H1 (cell line): ENCODE results near the gene CCDC183. TPM values are rescaled to one million over a fixed set of nuclear protein-coding genes. Genes with fewer than 3 reads are reported as not detected.

Source experiments
- CTCF ChIA-PET: fragments of 300-600 bp; sonication (Branson Sonifier 250); formaldehyde crosslinking; loops from one replicate; lab custom pipeline; 2021; ENCODE audit not compliant: partially characterized antibody; lab: Charles Lee
- POLR2A ChIA-PET: fragments of 300-600 bp; sonication (Branson Sonifier 250); formaldehyde crosslinking; loops from one replicate; lab custom pipeline; 2021; ENCODE audit warnings: inconsistent platforms; ENCODE audit not compliant: partially characterized antibody; lab: Charles Lee
- DNase-seq, 2 experiments: peaks; one replicate each; pipeline versions ENCODE4 v3.0.0 to v3.0.0-alpha.2; 2010 to 2022; ENCODE audit warnings: low spot score in 2 of 2, low read depth in 1 of 2, mixed read lengths in 1 of 2
- FAIRE-seq: peaks from 2 replicates; lab custom pipeline; 2011; peaks lifted over from hg19 to GRCh38; lab: Jason Lieb, UNC
- H2AFZ ChIP-seq: 2 replicates; pipeline ENCODE4 v1.8.1; 2012; ENCODE audit warnings: low read length, inconsistent platforms
- H2AK5ac ChIP-seq: 2 replicates; pipeline ENCODE4 v1.6.1; 2013; ENCODE audit warnings: low read depth, low read length
- H2BK120ac ChIP-seq: replicated peaks from 2 replicates; pipeline ENCODE3; 2013; ENCODE audit warnings: low read depth, low read length, inconsistent platforms
- H2BK12ac ChIP-seq: 2 replicates; pipeline ENCODE4 v1.6.1; 2013; ENCODE audit warnings: low read depth, low read length
- H2BK15ac ChIP-seq: 2 replicates; pipeline ENCODE4 v1.6.1; 2013; ENCODE audit warnings: low read length
- H2BK20ac ChIP-seq: 2 replicates; pipeline ENCODE4 v1.6.1; 2013; ENCODE audit warnings: low read length
- H2BK5ac ChIP-seq: 2 replicates; pipeline ENCODE4 v1.6.1; 2013; ENCODE audit warnings: low read depth, low read length
- H3K14ac ChIP-seq: 2 replicates; pipeline ENCODE4 v1.6.1; 2013; ENCODE audit warnings: inconsistent platforms; ENCODE audit not compliant: insufficient read length
- H3K18ac ChIP-seq: 2 replicates; pipeline ENCODE4 v1.6.1; 2013; ENCODE audit warnings: low read length; ENCODE audit errors: extremely low read depth
- H3K23ac ChIP-seq: 2 replicates; pipeline ENCODE4 v1.6.1; 2013; ENCODE audit warnings: inconsistent platforms; ENCODE audit not compliant: insufficient read length
- H3K23me2 ChIP-seq: 2 replicates; pipeline ENCODE4 v1.6.1; 2013; ENCODE audit warnings: low read depth, low read length
- H3K27ac ChIP-seq: 2 replicates; pipeline ENCODE4 v1.6.1; 2011; ENCODE audit warnings: low read depth, low read length, inconsistent platforms
- H3K27me3 ChIP-seq, 4 experiments: replicated peaks in 1 of 4; 1 replicate in 1 of 4; 2 replicates in 3 of 4; pipeline versions ENCODE4 v1.6.1 to v1.8.1; 2011 to 2013; ENCODE audit warnings: low read length in 3 of 4, mild to moderate bottlenecking in 3 of 4, inconsistent platforms in 2 of 4, mixed read lengths in 2 of 4, moderate library complexity in 1 of 4; ENCODE audit not compliant: control insufficient read depth in 3 of 4, insufficient read depth in 3 of 4; ENCODE audit errors: extremely low read depth in 1 of 4
- H3K36me3 ChIP-seq, 4 experiments: 2 replicates each; pipeline versions ENCODE4 v1.6.1 to v1.8.1; 2011 to 2013; ENCODE audit warnings: mild to moderate bottlenecking in 4 of 4, low read length in 3 of 4, moderate library complexity in 2 of 4, control low read depth in 1 of 4, inconsistent platforms in 1 of 4; ENCODE audit not compliant: insufficient read depth in 4 of 4, control insufficient read depth in 2 of 4
- H3K4ac ChIP-seq: replicated peaks from 2 replicates; pipeline ENCODE3; 2013; ENCODE audit warnings: low read length, low read depth, mixed read lengths, inconsistent platforms; ENCODE audit not compliant: insufficient read length
- H3K4me1 ChIP-seq, 4 experiments: replicated peaks in 1 of 4; 1 replicate in 1 of 4; 2 replicates in 3 of 4; pipeline versions ENCODE4 v1.6.1 to v1.8.1; 2011 to 2013; ENCODE audit warnings: low read length in 3 of 4, inconsistent platforms in 2 of 4, mixed read lengths in 1 of 4; ENCODE audit not compliant: insufficient read depth in 4 of 4, control insufficient read depth in 3 of 4
- H3K4me2 ChIP-seq, 2 experiments: 2 replicates each; pipeline versions ENCODE4 v1.6.1 to v1.8.1; 2011 to 2013; ENCODE audit warnings: low read depth in 2 of 2, low read length in 2 of 2, control low read depth in 1 of 2, inconsistent platforms in 1 of 2, mild to moderate bottlenecking in 1 of 2; ENCODE audit not compliant: insufficient read depth in 1 of 2
- H3K4me3 ChIP-seq, 4 experiments: fragments of 200-600, 300-600 bp in 1 of 4; sonication (generic), shearing (Covaris generic), sonication (Bioruptor Twin) in 1 of 4; 2 replicates each; pipeline versions ENCODE4 v1.5.1 to v1.8.1; 2011 to 2016; ENCODE audit warnings: low read length in 4 of 4, low read depth in 3 of 4, control low read depth in 2 of 4, inconsistent platforms in 2 of 4, mild to moderate bottlenecking in 2 of 4, mixed read lengths in 1 of 4, moderate library complexity in 1 of 4; ENCODE audit not compliant: insufficient read depth in 2 of 4; ENCODE audit errors: extremely low read depth in 1 of 4
- H3K56ac ChIP-seq: replicated peaks from 2 replicates; pipeline ENCODE3; 2013; ENCODE audit warnings: low read depth, mild to moderate bottlenecking, mixed read lengths, low read length, inconsistent platforms; ENCODE audit not compliant: insufficient read length
- H3K79me1 ChIP-seq: 2 replicates; pipeline ENCODE4 v1.6.1; 2013; ENCODE audit warnings: low read depth, low read length, control low read depth
- H3K79me2 ChIP-seq, 2 experiments: 2 replicates each; pipeline versions ENCODE4 v1.6.1 to v1.8.1; 2012 to 2013; ENCODE audit warnings: low read length in 2 of 2, mild to moderate bottlenecking in 2 of 2, inconsistent platforms in 1 of 2; ENCODE audit not compliant: insufficient read depth in 2 of 2, control insufficient read depth in 1 of 2
- H3K9ac ChIP-seq, 4 experiments: replicated peaks in 1 of 4; 1 replicate in 1 of 4; 2 replicates in 3 of 4; pipeline versions ENCODE4 v1.6.1 to v1.8.1; 2011 to 2013; ENCODE audit warnings: low read depth in 3 of 4, low read length in 3 of 4, control low read depth in 2 of 4, mild to moderate bottlenecking in 2 of 4, moderate library complexity in 2 of 4, inconsistent platforms in 1 of 4; ENCODE audit errors: extremely low read depth in 1 of 4
- H3K9me3 ChIP-seq, 2 experiments: 2 replicates each; pipeline versions ENCODE4 v1.6.1 to v1.8.1; 2012 to 2013; ENCODE audit warnings: mild to moderate bottlenecking in 2 of 2, moderate library complexity in 2 of 2, control low read depth in 1 of 2, inconsistent platforms in 1 of 2, low read depth in 1 of 2, low read length in 1 of 2, mixed read lengths in 1 of 2; ENCODE audit not compliant: insufficient read depth in 2 of 2
- H4K20me1 ChIP-seq, 2 experiments: replicated peaks in 1 of 2; 2 replicates each; pipeline versions ENCODE3 to v1.8.1; 2011 to 2013; ENCODE audit warnings: inconsistent platforms in 2 of 2, low read length in 2 of 2, mild to moderate bottlenecking in 1 of 2; ENCODE audit not compliant: insufficient read depth in 2 of 2, control insufficient read depth in 1 of 2
- H4K5ac ChIP-seq: 2 replicates; pipeline ENCODE4 v1.6.1; 2013; ENCODE audit warnings: low read length, low read depth, mixed read lengths, inconsistent platforms; ENCODE audit not compliant: insufficient read length
- H4K8ac ChIP-seq: 2 replicates; pipeline ENCODE4 v1.8.0; 2013; ENCODE audit warnings: mild to moderate bottlenecking, moderate library complexity, low read length, inconsistent platforms; ENCODE audit not compliant: insufficient read depth; ENCODE audit errors: extremely low read depth
- H4K91ac ChIP-seq: replicated peaks from 2 replicates; pipeline ENCODE3; 2013; ENCODE audit warnings: low read length, mixed read lengths, inconsistent platforms; ENCODE audit not compliant: insufficient read length
- CTBP2 ChIP-seq: IDR thresholded peaks from 2 replicates; pipeline ENCODE4 v1.7.0; 2011; ENCODE audit warnings: borderline replicate concordance, mild to moderate bottlenecking, moderate library complexity, mixed read lengths, low read length; ENCODE audit not compliant: insufficient read depth, insufficient read length
- WGBS, 2 experiments: shearing (Covaris generic) in 1 of 2; methylation state at CpG; one replicate each; pipeline versions ENCODE4 v1.1.6 to v1.1.7; 2013 to 2015; ENCODE audit warnings: low lambda C conversion rate in 2 of 2, mixed read lengths in 2 of 2, inconsistent platforms in 1 of 2, low coverage in 1 of 2, missing lambda C conversion rate in 1 of 2; ENCODE audit not compliant: insufficient replicate concordance in 2 of 2, insufficient coverage in 1 of 2, insufficient read length in 1 of 2; ENCODE audit errors: extremely low coverage in 1 of 2, missing lambda C conversion rate in 1 of 2; 5-methylcytosine and 5-hydroxymethylcytosine counted together
- polyA plus RNA-seq, 7 experiments: library from polyadenylated mRNA; depleted of rRNA in 3 of 7; stranded (reverse) in 5 of 7; unstranded in 2 of 7; fragments of >200 nt in 5 of 7; fragments of 200-250 nt in 2 of 7; gene quantifications; 1 replicate in 5 of 7; 2 replicates in 1 of 7; 4 replicates in 1 of 7; pipeline versions ENCODE4 v1.2.1 to v1.2.3, GENCODE V29; 2011 to 2013; ENCODE audit warnings: missing spikeins in 2 of 7, mixed read lengths in 2 of 7
- total RNA-seq: library from RNA; stranded (reverse); fragmentation: NEBNext Ultra II Directional; extraction: Animal tissue kit (Norgen Biotek cat#: 25700); gene quantifications from 2 replicates; pipeline ENCODE4 v1.2.1, GENCODE V29; 2021

Gene CCDC183
- total and polyA plus RNA-seq, 2 of the 8 experiments (the other 6 are each of a cell fraction or from before 2014, with no cell fraction given) = 0.51 to 1.6 TPM

DNA sequence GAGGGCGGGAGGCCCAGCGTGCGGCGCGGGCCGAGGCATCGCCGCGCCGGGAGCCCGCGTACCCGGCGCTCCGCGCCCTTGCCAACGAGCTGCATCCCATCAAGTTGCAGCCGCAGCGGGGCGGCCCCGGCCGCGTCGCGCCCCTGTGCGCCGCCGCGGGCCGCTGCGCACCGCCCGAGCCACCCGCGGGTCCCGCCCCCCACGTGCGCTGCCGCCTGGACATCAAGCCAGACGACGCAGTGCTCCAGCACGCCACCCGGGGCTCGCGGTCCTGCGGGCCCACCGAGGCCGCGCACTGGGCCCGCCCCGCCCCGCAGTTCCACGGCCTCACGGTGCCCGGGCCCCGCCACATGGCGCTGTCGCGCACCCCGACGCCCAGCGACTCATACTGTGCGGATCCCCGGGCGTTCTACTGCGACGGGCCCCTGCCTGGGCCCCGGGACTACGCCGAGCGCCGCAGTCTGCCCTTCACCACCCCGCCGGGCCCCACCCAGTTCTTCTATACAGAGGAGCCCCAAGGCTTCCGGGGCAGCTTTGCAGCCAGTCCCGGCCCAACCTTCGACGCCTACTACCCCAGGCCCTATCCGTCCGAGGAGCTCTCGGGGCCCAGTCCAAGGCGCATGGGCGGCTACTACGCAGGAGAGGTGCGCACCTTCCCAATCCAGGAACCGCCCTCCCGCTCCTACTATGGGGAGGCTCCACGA is 48.8 kb downstream of the CCDC183 start:
- Histone ChIP-seq H3K4me3 (0 out of 8 replicates have a peak overlapping the region, but pooled peaks of 1 of the 4 experiments have one; percentile 42), H3K14ac (no peak overlapping the region), H3K27me3 (peaks cover 2 to 12% (median 7%) of the 10 kb centered on the region in 4 experiments; a peak in 6 of 7 replicates), H3K4me1 (peaks cover 5 to 33% (median 20%) of the 10 kb centered on the region in 4 experiments), H2AFZ (no peak overlapping the region), H4K5ac (no peak overlapping the region), H3K4me2 (0 out of 4 replicates have a peak overlapping the region, but pooled peaks of 1 of the 2 experiments have one; percentile 18), H3K9ac (no peak overlapping the region), H3K9me3 (no peaks in the 10 kb centered on the region; a peak in 1 of 4 replicates), H4K8ac (no peak overlapping the region)
- no peak for DNase-seq
- CTCF ChIA-PET = interaction anchor here (1.0 to 8.9 kb wide), 8 partner anchors 10 to 118 kb away, joined by 3 to 131 read pairs (median 6); no protein-coding TSS in a partner anchor
- no peak for TF ChIP-seq CTBP2
- TF ChIP-seq, all 59 proteins: peak for 0
- H3K4ac ChIP-seq = no peak overlapping the region
- no peak overlapping the region for H3K27ac ChIP-seq
- no peak overlapping the region for H3K23ac ChIP-seq
- peaks cover 0 to 4% (median 2%) of the 10 kb centered on the region in 4 experiments; a peak in 2 of 8 replicates for H3K36me3 ChIP-seq
- H2BK12ac ChIP-seq = no peak overlapping the region
- no peaks in the 10 kb centered on the region; the same call in 1 of the 2 replicates for H3K79me1 ChIP-seq
- no peak overlapping the region for H3K18ac ChIP-seq
- no peak overlapping the region for H2BK20ac ChIP-seq
- no peak overlapping the region for H4K91ac ChIP-seq
- no peak for FAIRE-seq
- no peaks in the 10 kb centered on the region for H3K79me2 ChIP-seq
- H3K23me2 ChIP-seq = peaks cover 13% of the 10 kb centered on the region
- no peak overlapping the region for H2AK5ac ChIP-seq
- H2BK5ac ChIP-seq = no peak overlapping the region
- no peak overlapping the region for H3K56ac ChIP-seq
- H2BK120ac ChIP-seq = no peak overlapping the region
- H2BK15ac ChIP-seq = no peak overlapping the region
- H4K20me1 ChIP-seq = peaks cover 4 to 6% of the 10 kb centered on the region in 2 experiments
- POLR2A ChIA-PET = interaction anchor here (1.2 to 20.5 kb wide), 7 partner anchors 8 to 152 kb away, joined by 3 to 248 read pairs (median 9); partner anchors contain the start of genes CLIC3 and MAMDC4
- 95% methylated on average over 45 of the region's 88 CpGs; no CpG with 5 or more reads in 1 of the 2 experiments for WGBS, 2 experiments
